ENCODE data around the gene HBG2. TPM values are rescaled to one million over a fixed set of nuclear protein-coding genes. Genes with fewer than 3 reads are reported as not detected.

Gene HBG2
- total RNA-seq, 8 experiments from 2014 or later, result not detected

Other genes with a start within 250 kb of the HBG2 start
- gene OR52J3, start 208.3 kb downstream of the HBG2 start, total RNA-seq, result 1 to 10 TPM in 1 of 8 experiments, not detected in 7; 3.1 TPM
- gene OR52E2, start 195.2 kb downstream of the HBG2 start, total RNA-seq, result 1 to 10 TPM in 1 of 8 experiments, under 1 TPM in 2, not detected in 5; 0.43 to 2.3 (median 0.45) TPM
- gene OR52E1, start 185.2 kb downstream of the HBG2 start, total RNA-seq, result 1 to 10 TPM in 1 of 8 experiments, under 1 TPM in 1, not detected in 6; 0.52 to 2.6 TPM
- 1 to 10 TPM in 1 of 8 experiments, under 1 TPM in 5, not detected in 2; 0.04 to 1.6 (median 0.18) TPM for gene OR52A5, start 116.4 kb downstream of the HBG2 start, total RNA-seq
- under 1 TPM in 7 of 8 experiments, not detected in 1; under 0.01 to 0.56 (median 0.05) TPM for gene OR52A1, start 100.0 kb downstream of the HBG2 start, total RNA-seq
- gene OR51V1, start 54.1 kb downstream of the HBG2 start, total RNA-seq, result under 1 TPM in 3 of 8 experiments, not detected in 5; 0.37 to 0.85 (median 0.46) TPM
- gene HBB, start 27.7 kb downstream of the HBG2 start, total RNA-seq, result under 1 TPM in 1 of 8 experiments, not detected in 7; 0.71 TPM
- under 1 TPM in 1 of 8 experiments, not detected in 7; 0.46 TPM for gene HBD, start 20.3 kb downstream of the HBG2 start, total RNA-seq
- under 1 TPM in 1 of 8 experiments, not detected in 7; 0.25 TPM for gene HBG1, start 4.9 kb downstream of the HBG2 start, total RNA-seq
- gene HBE1, start 15.2 kb upstream of the HBG2 start, total RNA-seq, result under 1 TPM in 1 of 8 experiments, not detected in 7; 0.50 TPM
- under 1 TPM in 3 of 8 experiments, not detected in 5; 0.52 to 0.90 (median 0.61) TPM for gene OR51B4, start 47.2 kb upstream of the HBG2 start, total RNA-seq
- under 1 TPM in 2 of 8 experiments, not detected in 6; 0.23 to 0.36 TPM for gene OR51B2, start 69.5 kb upstream of the HBG2 start, total RNA-seq
- gene OR51B5, start 88.7 kb upstream of the HBG2 start, total RNA-seq, result under 1 TPM in 6 of 8 experiments, not detected in 2; 0.25 to 0.92 (median 0.51) TPM
- under 1 TPM in 4 of 8 experiments, not detected in 4; 0.21 to 0.55 (median 0.32) TPM for gene OR51B6, start 96.7 kb upstream of the HBG2 start, total RNA-seq
- under 1 TPM in 7 of 8 experiments, not detected in 1; 0.05 to 0.66 (median 0.20) TPM for gene OR51M1, start 129.0 kb upstream of the HBG2 start, total RNA-seq
- 1 to 10 TPM in 1 of 8 experiments, under 1 TPM in 4, not detected in 3; 0.11 to 1.2 (median 0.46) TPM for gene OR51Q1, start 167.3 kb upstream of the HBG2 start, total RNA-seq
- gene OR51I1, start 186.7 kb upstream of the HBG2 start, total RNA-seq, result under 1 TPM in 4 of 8 experiments, not detected in 4; 0.16 to 0.66 (median 0.49) TPM
- under 1 TPM in 6 of 8 experiments, not detected in 2; 0.11 to 0.47 (median 0.16) TPM for gene OR51I2, start 194.5 kb upstream of the HBG2 start, total RNA-seq
- under 1 TPM in 5 of 8 experiments, not detected in 3; 0.22 to 0.57 (median 0.40) TPM for gene OR52D1, start 233.9 kb upstream of the HBG2 start, total RNA-seq